ENCODE data around the gene GIPR. TPM values are rescaled to one million over a fixed set of nuclear protein-coding genes. Genes with fewer than 3 reads are reported as not detected.

GIPR gene
- total RNA-seq, 4 donors from 2014 or later = 0.34 to 20.0 (median 1.4) TPM

DNA sequence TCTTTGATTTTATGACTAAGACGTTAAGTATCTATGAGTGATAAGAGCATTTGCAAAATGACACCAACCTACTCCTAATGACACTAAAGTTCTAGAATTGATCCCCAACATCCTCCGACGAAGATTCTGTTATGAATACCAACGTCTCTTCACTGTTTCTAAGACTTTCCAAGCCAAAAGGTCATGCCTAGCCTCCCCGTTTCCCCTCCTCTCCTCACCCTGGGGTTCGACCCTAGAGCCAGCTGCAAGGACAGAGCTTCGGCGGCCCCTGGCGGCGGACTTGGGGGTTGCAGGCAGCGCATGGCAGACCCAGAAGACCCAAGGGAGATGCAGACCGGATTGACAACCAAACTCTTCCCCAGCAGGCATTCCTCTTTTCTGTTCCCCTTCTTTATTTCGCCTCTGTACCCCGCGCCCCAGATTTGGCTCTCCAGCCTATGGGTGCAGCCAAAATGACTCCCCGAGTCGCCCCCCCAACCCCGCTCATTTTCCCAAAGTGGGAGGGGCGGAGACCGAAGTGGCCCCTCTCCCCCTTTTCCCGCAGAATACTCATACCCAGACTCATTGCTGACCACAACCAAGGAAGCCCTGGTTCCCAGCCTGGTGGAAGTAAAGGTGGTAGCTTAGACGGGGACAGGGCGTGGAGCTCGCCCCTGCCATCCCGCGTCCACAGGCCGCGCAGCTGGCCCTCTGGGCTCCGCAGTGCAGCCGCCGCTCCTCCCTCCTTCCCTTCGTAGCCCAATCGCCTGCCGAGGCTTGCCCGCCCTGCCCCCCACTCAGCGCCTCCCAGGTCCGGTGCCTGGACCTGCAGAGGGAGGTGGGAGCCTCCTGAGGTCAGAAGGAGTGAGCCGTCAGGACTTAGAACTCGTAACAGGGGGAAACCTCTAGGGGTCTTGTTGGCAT, 24.7 kb upstream of the GIPR start:
- TF ChIP-seq, protein P1, sequence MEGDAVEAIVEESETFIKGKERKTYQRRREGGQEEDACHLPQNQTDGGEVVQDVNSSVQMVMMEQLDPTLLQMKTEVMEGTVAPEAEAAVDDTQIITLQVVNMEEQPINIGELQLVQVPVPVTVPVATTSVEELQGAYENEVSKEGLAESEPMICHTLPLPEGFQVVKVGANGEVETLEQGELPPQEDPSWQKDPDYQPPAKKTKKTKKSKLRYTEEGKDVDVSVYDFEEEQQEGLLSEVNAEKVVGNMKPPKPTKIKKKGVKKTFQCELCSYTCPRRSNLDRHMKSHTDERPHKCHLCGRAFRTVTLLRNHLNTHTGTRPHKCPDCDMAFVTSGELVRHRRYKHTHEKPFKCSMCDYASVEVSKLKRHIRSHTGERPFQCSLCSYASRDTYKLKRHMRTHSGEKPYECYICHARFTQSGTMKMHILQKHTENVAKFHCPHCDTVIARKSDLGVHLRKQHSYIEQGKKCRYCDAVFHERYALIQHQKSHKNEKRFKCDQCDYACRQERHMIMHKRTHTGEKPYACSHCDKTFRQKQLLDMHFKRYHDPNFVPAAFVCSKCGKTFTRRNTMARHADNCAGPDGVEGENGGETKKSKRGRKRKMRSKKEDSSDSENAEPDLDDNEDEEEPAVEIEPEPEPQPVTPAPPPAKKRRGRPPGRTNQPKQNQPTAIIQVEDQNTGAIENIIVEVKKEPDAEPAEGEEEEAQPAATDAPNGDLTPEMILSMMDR (IDR thresholded peaks at IDR 0.05; ENCODE audit: low read depth) = no peak

DNA sequence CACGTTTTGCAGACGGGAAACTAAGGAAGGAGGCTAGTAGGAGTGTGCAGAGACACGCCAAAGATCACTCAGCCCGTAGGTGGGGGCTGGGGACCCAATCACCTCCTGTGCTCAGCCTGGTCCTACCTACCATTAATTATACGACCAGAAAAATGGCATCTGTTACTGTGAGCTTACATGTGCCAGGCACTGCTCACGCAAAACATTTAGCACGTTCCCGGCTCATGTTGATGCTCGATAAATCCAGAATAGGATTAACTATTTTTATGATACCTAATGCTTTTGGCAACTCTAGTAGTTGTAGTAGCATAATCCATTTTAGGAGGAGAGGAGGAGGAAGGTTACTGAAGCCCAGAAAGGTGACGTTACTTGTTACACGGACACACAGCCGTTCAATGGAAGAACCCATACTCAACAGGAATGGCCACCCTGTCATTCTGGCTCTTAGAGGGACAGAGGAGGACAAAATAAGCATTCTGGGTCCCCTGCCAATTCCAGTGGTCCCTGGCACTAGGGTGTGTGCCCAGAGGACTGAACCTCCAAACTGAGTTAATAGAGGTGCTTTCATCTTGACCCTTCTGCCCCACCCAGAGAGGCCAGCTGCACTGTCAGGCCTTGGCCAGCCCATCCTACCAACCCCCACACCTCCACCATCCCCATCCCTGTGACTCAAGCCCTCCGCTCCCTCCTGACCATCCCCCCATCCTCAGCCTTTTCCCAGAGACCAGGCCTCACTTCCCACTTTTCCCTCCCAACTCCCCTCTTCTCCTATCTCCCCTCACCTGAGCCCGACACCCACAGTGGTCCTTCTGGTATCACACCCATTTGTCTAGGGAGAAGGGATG, 23.9 kb upstream of the GIPR start:
- TF ChIP-seq, protein P1 (IDR thresholded peaks at IDR 0.05; ENCODE audit: low read depth) = no peak

DNA sequence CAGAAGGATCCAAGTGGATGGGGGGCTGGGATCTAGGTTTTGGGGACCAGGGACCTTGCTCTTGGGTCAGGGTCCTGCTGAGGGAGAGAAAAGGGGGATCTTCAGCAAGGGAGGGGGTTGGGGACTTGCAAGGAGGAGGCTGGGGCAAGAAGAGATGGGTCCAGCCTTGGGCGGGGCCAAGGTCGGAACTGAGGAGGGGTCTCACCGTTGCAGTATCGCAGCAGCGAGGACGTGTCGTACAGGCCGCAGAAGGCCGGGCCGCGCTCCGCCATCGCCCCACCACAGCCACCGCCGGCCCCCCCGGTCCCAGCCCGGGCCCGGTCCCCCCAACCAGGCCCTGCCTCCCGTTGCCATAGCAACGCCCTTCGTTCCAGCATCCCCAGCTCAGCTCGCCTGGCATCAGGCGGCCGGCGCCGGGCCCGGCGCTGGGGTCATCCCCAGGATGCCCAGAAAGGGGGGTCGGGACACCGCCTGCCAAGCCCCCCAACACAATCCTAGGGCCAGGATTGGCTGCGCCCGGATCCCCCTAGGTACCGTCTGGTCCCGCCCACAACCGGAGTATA, 22.9 kb upstream of the GIPR start:
- TF ChIP-seq, protein P1 (IDR thresholded peaks at IDR 0.05; ENCODE audit: low read depth) = no peak

DNA sequence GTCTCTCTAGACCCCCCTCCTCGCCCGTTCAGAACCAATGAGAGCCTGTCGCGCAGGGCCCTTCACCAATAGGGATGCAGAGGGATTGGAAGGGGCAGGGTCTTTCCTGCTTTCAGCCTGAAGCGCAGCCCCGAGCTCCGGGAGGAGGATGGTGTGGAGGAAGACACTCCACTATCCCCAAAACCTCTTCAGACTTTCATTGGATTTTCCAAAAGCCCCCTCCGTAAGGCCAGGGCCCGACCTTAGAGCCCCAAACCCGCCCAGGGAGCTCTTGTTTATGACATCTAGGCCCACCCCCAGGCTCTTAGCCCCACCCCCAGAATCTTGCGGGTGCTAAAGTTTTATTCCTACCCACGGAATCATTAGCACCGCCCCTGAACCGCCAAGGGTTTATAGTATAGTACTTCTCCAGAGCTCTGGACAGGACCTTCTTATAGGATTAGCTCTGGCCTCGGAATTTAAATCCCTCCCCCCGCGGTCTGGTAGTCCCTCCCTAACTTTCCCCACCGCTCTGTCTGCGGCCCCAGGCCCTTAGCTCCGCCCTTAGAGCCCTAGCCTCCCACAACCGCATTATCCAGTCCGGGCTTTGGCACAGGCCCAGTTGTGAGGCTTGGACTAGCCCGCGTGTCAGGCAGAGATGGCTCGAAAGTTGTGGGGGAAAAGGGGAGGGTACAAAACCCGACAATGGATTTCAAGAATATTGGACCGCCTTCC, 22.2 kb upstream of the GIPR start:
- TF ChIP-seq, protein P1 (IDR thresholded peaks at IDR 0.05; ENCODE audit: low read depth) = no peak

DNA sequence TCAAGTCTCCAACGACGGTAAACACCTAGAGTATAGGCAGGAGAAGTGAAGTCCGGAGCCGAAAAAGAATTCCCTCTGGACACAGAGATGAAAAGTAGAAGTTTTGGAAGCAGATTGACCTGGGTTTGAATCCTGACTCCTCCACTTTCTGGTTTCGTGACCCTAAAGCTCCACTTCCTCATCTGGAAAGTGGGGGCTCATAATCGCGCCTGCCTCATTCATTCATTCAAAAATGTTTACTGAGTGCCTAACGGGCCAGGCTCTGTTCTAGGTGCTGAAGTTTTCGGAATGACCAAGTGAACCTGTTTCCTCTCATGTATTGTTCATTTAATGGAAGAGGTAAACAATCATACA, 21.7 kb upstream of the GIPR start:
- TF ChIP-seq, protein P1 (IDR thresholded peaks at IDR 0.05; ENCODE audit: low read depth) = no peak

DNA sequence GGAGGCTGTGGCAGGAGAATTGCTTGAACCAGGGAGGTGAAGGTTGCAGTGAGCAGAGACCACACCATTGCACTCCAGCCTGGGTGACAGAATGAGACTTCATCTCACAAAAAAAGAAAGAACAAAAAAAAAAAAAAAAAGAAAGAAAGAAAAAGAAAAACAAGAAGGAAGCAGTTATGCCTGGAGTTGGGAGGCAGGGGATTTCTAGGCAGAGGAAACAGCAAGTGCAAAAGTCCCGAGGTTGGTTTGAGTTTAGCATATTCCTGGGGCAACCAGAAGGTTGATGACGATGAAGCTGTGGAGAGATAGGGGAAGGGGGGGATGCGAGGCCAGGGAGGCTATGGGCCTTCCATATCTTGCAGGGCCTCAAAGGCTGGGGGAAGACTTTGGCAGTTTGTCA, 17.3 kb upstream of the GIPR start:
- TF ChIP-seq, protein P1 (IDR thresholded peaks at IDR 0.05; ENCODE audit: low read depth) = no peak

Data from subcutaneous adipose tissue (tissue), 4 donors.